Keratinocyte (primary cell): Measurements from ENCODE around the gene GSDMA.

Experiments used
- CTCF ChIP-seq, 3 experiments: IDR thresholded peaks in 1 of 3; conservative IDR thresholded peaks in 1 of 3; optimal IDR thresholded peaks in 1 of 3; 2 replicates in 2 of 3; 3 replicates in 1 of 3; pipeline versions ENCODE3 to v1.5.1; 2011; ENCODE audit warnings: low read length in 3 of 3, mild to moderate bottlenecking in 3 of 3, moderate library complexity in 2 of 3, control low read depth in 1 of 3, inconsistent platforms in 1 of 3; ENCODE audit not compliant: insufficient read depth in 2 of 3; ENCODE audit errors: extremely low read depth in 1 of 3
- EZH2 ChIP-seq: IDR thresholded peaks from one replicate; pipeline ENCODE4 v1.6.1; 2012; ENCODE audit warnings: inconsistent platforms, mild to moderate bottlenecking, low read length, moderate library complexity

DNA sequence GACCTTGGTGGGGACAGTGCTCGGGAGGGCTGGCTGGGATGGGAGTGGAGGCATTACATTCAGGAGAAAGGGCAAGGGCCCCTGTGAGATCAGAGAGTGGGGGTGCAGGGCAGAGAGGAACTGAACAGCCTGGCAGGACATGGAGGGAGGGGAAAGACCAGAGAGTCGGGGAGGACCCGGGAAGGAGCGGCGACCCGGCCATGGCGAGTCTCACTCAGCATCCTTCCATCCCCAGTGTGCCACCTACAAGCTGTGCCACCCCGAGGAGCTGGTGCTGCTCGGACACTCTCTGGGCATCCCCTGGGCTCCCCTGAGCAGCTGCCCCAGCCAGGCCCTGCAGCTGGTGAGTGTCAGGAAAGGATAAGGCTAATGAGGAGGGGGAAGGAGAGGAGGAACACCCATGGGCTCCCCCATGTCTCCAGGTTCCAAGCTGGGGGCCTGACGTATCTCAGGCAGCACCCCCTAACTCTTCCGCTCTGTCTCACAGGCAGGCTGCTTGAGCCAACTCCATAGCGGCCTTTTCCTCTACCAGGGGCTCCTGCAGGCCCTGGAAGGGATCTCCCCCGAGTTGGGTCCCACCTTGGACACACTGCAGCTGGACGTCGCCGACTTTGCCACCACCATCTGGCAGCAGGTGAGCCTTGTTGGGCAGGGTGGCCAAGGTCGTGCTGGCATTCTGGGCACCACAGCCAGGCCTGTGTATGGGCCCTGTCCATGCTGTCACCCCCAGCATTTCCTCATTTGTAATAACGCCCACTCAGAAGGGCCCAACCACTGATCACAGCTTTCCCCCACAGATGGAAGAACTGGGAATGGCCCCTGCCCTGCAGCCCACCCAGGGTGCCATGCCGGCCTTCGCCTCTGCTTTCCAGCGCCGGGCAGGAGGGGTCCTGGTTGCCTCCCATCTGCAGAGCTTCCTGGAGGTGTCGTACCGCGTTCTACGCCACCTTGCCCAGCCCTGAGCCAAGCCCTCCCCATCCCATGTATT lies 53.5 kb downstream of the GSDMA start:
- TF ChIP-seq CTCF (optimal IDR thresholded peaks at IDR 0.05 in 1 of 3, IDR thresholded peaks at IDR 0.05 in 1 of 3, conservative IDR thresholded peaks at IDR 0.05 in 1 of 3; ENCODE audit: extremely low read depth in 1 of 3, insufficient read depth in 2 of 3, low read length in 3 of 3) (no peak), EZH2 (no peak)
